DLD1 (cell line): ENCODE data around the gene OR2Z1.

ENCODE experiments used
- in situ Hi-C: cut with HindIII; loops from 2 replicates; pipeline ENCODE4 v1.10.0; 2017; ENCODE audit warnings: low sequenced_read_pairs

Gene OR2Z1

GRCh38 chr19:8721334-8721733 is at the start of gene OR2Z1:
Gene OR2Z1 (plus strand): TSS chr19:8721634. CDS start chr19:8731029, 9,395 bp downstream.
- in situ Hi-C loops: no loop called here

- in situ Hi-C loops: no loop called here
These were observed 48.0 kb upstream of the OR2Z1 start for GRCh38 chr19:8673276-8673891.

DNA sequence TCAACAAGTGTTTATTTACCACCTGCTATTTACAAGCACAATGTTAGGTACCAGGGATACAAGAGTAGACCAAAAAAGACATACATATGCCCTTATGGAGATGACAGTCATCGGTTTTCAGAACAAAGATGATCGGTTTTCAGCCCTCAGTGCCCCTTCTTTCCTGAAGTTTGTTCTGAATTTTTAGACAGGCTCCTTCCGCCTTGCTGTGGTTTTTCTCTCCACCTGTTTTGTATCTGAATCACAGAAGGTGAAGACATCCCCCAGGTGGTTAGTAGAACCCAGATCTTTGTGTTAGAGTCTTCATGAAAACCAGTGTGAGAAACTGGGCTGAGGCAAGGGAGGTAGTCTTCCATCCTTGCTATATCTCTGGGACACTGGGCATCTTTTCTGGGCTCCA is 46.4 kb upstream of the OR2Z1 start:
- in situ Hi-C loops: no loop called here

GRCh38 chr19:8678244-8678807 is 43.1 kb upstream of the OR2Z1 start:
- in situ Hi-C loops: no loop called here

DNA sequence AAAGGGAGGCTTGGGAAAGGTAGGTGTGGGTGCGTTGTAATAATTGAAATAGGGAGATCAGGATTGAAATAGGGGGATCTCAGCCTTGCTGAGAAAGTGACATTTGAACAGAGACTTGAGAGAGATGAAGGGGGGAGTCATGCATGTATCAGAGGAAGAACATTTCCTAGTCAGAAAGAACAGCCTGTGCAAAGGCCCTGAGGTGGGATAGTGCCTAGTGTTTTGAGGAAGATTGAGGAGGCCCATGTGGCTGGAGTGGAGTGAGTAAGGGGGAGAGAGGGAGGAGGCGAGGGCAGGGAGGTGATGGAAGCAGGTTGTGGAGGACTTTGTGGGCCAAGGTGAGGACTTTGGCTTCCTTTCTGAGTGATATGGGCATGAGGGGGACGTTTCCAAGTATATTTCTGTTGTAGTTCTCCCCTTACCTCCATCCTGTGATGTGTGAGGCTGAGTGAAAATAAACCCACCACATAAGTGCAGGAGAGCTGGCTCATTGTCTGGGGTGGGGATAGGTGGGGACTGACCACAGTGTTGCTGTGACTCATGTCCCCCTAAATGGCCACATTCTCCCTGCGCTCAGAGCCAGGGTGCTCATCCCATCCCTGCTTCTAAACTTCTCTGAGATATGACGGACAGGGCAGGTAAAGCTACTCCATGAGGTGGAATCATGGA is 40.6 kb upstream of the OR2Z1 start:
- in situ Hi-C loops: no loop called here

DNA sequence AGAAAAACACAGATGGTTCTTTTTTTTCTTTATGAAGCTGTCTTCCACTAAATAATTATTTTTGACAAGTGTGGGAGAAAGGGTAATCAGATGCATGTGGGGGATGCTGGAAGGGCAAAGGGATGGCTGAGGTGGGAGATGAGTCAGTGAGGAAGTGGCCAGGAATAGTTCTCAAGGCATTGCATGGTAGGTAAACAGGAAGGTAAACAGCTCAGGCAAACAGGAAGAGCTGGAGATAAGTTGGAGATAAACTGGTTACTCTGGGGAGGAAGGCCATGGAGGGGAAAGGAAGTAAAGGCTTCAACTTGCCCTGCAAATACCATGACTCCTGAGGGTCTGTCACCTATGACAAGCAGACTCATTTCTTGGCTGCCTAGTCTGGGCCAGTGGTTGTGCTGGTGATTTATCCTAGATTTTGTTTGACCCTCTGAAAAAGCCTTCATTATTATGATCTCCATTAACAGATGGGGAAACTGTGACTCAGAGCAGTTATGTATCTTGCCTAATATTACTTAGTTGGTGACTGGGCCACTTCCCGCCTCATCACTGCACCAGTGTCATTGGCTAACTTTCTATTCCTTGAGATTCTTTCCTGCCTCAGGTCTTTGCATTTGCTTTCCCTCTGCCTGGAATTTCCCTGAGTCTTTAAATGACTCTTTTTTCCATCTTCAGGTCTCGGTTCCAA is 39.9 kb upstream of the OR2Z1 start:
- in situ Hi-C loops: no loop called here

DNA sequence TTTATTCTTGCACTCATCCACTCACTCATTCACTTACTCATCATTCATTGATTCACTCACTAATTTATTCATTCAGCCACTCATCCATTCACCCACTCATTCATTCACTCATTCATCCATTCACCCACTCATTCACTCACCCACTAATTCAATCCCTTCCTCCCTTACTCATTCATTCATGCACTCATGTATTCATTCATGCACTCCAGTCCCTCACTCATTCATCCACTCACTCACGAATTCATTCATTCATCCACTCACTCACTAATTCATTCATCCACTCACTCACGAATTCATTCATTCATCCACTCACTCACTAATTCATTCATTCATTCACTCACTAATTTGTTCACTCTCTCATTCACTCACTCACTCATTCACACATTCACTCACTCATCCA is 39.0 kb upstream of the OR2Z1 start:
- in situ Hi-C loops: no loop called here

DNA sequence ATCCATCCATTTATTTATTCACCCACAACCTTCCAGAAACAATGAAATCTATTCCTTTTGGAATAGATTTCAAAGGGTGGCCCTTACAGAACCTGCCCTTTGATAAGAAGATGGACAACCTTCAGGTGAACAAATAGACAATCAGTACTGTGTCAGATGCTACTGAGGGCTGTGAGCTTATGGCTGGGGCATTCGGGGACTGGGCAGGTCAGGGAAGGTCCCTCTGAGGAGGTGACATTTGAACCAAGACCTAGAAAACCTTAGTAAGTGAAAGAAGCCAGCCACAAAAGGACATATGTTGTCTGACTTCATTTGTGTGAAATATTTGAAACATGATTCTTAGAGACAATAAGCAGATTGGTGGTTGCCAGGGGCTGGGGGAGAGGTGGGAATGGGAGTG is 38.5 kb upstream of the OR2Z1 start:
- in situ Hi-C loops: no loop called here

DNA sequence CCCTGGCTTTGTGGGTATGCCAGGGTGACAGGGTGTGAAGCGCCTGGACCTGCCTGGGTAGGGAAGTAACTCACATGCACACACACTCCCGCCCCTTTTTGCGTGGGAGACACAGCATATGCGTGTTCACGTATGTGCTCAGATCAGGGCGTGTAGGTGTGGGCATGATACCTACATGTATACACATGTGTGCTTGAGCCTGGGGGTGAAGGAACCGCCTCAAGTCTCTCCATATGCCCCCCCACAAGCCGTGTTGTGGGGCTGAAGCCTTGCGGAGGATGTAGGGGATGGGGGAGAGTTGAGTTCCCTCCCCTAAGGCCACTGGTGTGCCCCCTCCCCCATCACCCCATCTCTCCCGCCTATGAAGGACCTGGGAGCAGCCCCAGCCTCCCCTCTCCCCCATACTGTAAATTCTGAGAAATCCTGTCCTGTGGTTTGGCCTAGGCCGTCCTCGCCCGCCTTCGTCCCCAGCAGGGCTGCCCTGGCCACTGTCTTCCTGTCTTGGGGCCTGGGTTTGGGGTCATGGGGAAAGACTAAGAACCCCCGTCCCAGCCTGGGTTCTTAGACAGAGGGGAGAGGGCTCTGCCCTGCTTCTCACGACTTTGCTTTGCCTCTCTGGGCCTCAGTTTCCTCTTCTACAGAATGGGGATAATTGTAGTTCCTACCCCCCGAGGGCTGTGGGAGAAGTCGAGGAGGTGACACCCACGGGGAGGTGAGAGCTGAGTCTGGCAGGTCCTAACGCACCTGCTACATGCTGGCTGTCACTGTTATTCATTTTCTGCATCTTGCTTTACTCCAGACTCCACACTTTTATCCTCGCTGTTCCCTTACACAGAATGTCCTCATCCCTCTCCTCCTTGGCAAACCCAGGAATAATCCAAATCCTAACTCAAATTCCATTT is 37.2 kb upstream of the OR2Z1 start:
- in situ Hi-C loops: no loop called here

DNA sequence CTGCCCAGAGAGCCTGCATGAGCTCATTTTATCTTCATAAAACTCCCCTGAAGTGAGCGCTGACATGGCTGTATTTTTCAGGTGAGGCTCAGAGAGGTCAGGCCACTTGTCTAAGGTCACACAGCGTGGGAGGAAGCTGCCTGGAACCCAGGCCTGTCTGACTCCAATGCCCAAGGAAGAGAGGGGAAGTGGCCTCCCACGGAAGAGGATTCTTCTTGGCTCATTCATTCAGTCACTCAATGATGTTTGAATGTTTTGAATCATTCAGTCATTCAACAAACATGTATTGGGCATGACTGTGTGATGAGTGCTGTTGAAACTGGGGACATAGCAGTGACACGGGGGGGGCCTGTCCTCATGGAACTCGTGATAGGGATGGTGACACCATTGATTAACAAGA is 34.9 kb upstream of the OR2Z1 start:
- in situ Hi-C loops: no loop called here

- in situ Hi-C loops: no loop called here
These were observed 32.5 kb upstream of the OR2Z1 start for GRCh38 chr19:8688930-8689329.

GRCh38 chr19:8690753-8691539 is 30.5 kb upstream of the OR2Z1 start:
- in situ Hi-C loops: no loop called here

- in situ Hi-C loops: no loop called here
These were observed 25.9 kb upstream of the OR2Z1 start for GRCh38 chr19:8695501-8695900.

- in situ Hi-C loops: no loop called here
These were observed 25.5 kb upstream of the OR2Z1 start for GRCh38 chr19:8695911-8696310.

DNA sequence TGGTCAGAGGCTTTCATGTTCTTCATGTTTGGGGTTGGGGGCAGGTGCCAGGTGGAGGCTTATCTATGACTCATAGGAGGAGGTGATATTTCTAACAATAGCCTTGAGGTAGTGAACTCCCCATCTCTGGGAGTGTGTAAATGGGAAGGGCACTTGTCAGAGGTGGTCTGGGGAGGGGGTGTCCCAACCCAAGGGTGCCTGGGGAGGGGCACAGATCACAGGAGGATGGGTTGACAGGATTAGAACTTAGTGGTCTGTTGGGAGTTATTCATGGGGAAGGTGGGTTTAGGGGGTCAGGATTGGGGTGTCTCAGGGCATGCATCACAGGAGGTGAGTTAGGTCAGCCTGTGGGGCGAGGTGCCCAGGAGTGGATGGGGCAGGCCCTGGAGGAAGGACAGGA is 24.4 kb upstream of the OR2Z1 start:
- in situ Hi-C loops: no loop called here

DNA sequence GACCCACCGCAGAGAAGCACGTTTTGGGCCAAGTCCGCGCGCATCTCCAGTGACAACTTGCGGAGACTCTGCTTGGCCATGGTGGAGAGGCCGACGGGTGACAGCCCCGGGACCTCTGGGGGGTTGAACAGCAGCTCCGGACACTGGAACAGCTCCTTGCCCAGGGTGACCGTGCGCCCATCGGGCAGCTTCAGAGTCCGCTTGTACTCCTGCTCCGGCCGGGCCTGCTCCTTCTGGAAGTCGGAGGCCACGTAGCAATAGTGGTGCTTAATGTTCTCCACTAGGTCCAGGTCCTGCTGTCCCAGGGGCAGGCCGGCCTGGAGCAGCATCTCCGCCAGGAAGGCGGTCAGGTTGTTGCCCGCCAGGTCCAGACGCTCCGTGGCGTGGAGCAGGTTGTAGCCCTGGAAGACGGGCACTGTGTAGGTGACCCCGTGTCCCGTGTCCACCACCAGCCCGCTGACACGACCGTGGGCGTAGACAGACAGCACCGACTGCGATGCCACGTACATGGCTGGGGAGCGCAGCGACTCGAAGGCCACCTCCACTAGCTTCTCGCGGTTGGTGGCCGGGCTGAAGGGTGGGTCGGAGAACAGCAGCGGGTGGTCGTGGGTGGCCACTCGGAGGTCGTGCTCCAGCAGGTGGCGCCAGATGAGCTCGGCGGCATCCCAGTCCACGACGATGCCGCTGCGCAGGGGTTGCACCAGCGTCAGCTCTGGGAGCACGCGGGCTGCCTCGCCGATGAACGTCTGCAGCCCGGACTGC is 23.6 kb upstream of the OR2Z1 start:
- in situ Hi-C loops: no loop called here

GRCh38 chr19:8698433-8699063 is 22.9 kb upstream of the OR2Z1 start, which contains the start of gene ACTL9:
Gene ACTL9 (minus strand): TSS chr19:8698795. CDS start chr19:8698701, 94 bp downstream.
- in situ Hi-C loops: no loop called here

- in situ Hi-C loops: no loop called here
These were observed 21.5 kb upstream of the OR2Z1 start for GRCh38 chr19:8699908-8700307.

DNA sequence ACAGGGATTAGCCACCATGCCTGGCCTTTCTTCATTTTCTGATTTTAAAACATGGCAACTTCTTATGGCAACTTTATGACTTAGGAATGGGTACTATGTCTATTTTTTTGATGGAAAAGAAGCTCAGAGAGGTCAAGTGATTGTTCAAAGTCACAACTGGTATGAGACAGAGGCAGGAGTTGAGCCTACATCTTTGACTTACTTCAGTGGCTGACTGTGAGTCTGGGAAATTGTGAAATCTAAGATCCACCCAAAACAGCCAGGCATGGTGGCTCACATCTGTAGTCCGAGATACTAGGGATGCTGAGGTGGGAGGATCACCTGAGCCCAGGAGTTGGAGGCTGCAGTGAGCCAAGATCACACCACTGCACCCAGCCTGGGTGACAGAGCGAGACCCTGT is 20.5 kb upstream of the OR2Z1 start:
- in situ Hi-C loops: no loop called here
